GM19043 (cell line): ENCODE measurements around the gene RABEP2.
"Not testable (repeated sequence)": the region's sequence is repeated elsewhere in the genome, so short reads cannot be mapped to it uniquely, and the experiment has no call there.

ENCODE experiments used
- ATAC-seq: cut with Tn5 transposase; IDR thresholded peaks from one replicate; pipeline ENCODE4 v1.9.1; 2021; ENCODE audit warnings: low read depth; ENCODE audit not compliant: unreplicated experiment

The RABEP2 gene

DNA sequence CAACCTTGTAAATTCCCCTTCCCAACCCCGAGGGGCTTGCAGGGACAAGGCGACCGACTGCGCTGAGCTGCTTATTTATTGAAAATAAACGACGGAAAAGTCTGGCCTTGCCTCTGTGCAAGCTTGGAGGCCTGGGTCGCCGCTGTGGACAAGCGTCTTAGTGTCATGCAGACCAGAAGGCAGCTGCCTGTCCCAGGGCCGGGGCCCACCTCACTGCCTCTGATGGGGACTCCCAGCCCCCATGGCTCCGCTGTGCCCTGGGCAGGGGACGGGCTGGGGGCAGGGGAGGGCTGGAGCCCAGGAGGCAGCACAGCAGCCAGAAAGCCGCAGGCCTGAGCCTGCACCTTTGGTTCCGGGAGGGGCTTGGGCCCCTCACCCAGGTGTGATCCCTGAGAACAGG, 20.7 kb downstream of the RABEP2 start:
- no peak for ATAC-seq

DNA sequence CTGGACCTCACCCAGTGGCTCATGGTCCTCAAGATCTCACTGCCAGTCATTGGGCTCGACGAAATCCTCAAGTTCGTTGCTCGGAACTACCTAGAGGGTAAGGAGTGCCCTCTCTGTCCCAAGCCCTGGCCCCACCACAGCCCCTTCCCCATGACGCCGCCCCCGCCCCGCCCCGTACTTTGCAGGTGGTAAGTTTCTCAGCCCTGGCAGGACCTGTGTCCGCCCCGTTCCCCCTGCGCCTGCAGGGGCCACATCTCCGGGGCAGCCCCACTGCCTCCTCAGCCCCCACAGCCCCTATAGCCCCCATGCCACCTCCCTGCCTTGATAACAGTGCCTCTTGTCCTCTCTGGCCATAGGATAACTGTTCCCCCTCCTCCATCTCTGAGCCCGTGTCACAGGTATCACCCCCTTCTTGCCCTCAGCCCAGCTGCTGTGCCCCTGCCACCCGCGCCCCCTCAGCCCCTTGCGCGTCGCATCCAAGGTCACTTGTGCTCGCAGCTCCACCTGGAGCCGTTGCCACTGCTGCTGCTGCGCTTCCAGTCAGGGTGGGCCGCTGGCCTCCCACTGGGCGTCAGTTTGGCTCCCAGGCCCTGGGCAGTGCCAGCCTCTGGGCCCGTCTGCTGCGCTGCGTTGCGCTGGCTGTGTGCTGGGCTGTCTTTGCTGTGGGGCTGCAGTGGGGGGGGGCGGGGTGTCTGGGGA, 21.5 kb downstream of the RABEP2 start:
- ATAC-seq = no peak

DNA sequence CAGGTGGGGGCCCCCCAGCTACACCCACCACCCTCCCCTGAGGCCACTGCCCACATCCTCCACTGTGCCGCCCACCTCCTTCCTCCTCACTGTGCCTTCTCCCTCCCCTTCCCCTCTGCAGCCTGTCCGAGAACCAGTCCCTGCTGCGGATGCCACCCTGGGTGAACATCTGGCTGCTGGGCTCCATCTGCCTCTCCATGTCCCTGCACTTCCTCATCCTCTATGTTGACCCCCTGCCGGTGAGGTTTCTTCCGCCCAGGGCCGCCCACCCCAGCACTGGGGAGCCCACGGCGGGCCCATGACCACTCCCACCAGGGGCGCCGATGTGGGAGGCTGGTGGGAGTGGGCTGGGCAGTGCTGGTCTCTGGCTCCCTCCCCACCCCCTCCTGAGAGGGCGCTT, 22.1 kb downstream of the RABEP2 start:
- no peak for ATAC-seq

DNA sequence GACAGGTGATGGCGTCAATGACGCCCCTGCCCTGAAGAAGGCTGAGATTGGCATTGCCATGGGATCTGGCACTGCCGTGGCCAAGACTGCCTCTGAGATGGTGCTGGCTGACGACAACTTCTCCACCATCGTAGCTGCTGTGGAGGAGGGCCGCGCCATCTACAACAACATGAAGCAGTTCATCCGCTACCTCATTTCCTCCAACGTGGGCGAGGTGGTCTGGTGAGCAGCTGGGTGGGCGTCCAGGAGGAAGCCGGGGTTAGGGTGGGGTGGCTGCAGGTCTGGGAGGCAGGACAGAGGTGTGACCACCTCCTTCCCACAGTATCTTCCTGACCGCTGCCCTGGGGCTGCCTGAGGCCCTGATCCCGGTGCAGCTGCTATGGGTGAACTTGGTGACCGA, 23.2 kb downstream of the RABEP2 start:
- no peak for ATAC-seq

DNA sequence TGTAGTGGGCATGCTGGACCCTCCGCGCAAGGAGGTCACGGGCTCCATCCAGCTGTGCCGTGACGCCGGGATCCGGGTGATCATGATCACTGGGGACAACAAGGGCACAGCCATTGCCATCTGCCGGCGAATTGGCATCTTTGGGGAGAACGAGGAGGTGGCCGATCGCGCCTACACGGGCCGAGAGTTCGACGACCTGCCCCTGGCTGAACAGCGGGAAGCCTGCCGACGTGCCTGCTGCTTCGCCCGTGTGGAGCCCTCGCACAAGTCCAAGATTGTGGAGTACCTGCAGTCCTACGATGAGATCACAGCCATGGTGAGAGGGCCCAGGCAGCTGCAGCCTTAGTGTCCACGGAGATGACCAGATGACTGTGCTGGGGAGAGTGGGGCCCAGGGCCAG, 24.4 kb downstream of the RABEP2 start:
- no peak for ATAC-seq

DNA sequence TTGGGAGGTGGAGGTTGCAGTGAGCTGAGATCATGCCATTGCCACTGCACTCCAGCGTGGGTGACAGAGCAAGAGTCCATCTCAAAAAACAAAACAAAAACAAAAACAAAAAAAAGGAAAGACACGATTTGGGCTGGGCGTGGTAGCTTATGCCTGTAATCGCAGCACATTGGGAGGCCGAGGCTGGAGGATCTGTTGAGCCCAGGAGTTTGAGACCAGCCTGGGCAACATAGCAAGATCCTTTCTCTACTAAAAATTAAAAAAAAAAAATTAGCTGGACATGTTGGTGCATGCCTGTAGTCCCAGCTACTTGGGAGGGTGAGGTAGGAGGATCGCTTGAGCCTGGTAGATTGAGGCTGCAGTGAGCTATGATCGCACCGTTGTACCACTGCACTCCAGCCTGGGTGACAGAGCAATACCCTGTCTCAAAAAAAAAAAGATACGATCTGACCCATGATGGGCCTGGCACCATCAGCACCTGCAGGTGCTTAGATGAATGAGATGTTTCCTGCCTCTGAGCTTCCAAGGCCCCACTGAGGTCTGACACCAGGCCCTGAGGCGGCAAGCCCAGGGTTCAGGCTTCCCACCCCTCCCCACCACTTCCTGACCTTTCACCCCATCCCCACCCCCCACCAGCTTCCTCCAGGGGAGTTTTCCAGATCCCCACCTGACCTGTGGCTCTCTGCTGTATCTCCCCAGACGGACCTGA, 25.0 kb downstream of the RABEP2 start:
- no peak for ATAC-seq

DNA sequence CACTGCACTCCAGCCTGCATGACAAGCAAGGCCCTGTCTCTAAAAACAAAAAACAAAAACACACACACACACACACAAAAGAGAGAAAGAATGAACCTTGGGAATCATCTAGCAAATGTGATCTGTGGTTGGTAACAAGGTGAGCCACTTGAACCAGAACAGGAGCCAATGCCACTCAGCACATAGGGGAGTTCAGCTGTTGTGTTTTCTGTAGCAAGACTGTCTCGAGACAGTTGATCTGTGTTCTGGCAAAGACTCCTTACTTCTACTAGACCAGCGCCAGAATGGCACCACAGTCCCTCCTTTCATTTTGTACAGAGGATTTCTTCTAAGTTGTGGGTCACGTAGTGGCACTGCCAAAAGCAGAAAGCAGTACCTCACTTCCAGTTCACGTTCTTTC, 26.1 kb downstream of the RABEP2 start:
- ATAC-seq = no peak

DNA sequence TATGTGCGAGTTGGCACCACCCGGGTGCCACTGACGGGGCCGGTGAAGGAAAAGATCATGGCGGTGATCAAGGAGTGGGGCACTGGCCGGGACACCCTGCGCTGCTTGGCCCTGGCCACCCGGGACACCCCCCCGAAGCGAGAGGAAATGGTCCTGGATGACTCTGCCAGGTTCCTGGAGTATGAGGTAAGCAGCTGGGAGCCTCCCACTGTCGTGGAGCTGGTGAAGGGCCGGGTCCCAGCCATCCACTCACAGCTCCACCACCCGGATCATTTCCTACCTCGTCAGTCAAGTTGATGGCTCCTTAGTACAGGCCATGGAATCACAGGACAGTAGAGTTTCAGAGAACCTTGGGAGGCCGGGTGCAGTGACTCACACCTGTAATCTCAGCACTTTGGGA, 26.8 kb downstream of the RABEP2 start:
- ATAC-seq = no peak

DNA sequence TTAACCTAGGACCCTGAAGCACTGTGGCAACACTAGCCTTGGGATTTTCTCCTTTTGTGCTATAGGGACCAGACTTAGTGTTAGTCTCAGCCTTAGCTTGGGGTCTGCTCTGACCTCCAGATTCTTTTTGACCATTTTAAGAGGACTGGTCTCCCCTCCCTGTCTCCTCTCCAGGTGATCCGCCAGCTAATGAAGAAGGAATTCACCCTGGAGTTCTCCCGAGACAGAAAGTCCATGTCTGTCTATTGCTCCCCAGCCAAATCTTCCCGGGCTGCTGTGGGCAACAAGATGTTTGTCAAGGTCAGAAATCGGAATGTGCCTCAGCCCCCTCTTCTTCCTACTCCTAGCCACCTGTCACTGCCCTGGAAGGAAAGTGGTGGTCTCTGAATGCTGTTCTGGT, 27.2 kb downstream of the RABEP2 start:
- no peak for ATAC-seq

DNA sequence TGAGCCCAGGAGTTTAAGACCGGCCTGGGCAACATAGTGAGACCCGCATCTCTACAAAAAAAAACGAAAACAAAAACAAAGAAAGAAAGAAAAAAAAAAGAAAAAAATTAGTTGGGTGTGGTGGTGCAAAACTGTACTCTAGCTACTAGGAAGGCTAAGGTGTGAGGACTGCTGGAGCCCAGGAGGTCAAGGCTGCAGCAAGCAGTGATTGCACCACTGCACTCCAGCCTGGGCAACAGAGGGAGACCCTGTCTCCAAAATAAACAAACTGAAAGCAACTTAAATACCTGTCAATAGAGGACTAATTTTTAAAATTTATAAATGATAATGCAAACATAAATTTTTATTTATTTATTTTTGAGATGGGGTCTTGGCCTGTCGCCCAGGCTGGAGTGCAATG, 29.4 kb downstream of the RABEP2 start:
- no peak for ATAC-seq

DNA sequence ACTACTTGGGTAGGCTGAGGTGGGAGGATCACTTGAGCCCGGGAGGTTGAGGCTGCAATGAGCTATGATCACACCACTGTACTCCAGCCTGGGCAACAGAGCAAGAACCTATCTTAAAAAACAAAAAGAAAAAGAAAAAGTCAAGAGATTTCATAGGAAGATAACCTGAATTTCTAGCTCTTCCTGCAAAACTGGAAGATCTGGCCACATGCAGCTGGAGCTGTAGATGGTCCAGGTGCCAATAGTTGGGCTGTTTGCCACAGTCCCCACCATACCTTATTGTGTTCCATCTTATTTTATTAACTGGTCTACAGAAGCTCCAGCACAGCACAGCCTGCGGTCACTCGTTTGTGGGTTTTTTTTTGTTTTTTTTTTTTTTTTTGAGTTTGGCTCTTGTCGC, 31.7 kb downstream of the RABEP2 start:
- no peak for ATAC-seq

DNA sequence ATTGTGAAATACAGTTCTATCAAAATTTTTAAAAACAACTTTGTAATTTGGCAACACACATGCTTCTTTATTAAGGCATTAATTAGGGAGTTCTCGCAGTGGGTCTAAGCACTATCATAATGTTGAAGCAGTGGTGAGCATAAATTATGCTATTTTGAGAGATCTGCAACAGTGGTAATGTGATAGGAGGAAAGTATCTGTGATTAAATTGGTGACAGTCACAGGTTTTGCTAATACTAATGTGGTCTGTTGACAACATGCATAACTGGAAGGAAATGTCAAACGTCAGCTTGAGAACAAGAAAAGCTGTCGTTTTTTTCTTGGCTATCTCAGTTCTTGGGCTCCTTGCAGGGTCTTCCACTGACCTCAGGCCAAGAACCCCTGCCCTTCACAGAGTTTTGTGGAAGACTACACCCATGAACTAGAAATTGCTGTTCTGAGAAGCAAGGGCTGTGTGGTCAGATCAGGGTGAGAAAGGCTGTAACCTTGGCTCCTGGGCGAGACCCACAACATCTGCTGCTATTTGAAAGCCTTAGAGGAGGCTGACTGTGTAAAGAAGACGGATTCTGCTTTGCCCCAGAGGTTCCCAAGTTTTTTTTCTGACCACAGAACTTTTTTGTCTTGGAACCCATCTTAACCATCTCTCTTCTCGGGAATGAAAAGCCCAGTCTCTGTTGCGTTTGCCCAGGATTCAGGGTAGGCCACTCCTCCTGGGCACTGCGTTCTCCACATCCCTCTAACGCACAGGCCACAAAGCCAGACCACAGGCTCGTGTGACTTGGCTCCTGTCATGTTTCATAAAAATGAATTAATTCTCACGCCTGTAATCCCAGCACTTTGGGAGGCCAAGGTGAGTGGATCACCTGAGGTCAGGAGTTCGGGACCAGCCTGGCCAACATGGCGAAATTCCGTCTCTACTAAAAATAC, 32.8 kb downstream of the RABEP2 start:
- ATAC-seq = no peak

DNA sequence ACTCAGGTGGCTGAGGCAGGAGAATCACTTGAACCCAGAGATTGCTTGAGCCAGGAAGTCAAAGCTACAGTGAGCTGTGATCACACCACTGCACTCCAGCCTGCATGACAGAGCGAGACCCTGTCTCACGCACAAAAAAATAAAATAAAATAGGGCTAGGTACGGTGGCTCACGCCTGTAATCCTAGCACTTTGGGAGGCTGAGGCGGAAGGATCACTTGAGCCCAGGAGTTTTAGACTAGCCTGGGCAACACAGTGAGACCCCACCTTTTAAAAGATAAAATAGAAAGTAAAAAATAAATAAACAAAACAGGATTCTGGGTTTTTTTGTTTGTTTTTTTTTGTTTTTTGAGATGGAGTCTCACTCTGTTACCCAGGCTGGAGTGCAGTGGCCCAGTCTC, 34.7 kb downstream of the RABEP2 start:
- not testable (repeated sequence) for ATAC-seq

DNA sequence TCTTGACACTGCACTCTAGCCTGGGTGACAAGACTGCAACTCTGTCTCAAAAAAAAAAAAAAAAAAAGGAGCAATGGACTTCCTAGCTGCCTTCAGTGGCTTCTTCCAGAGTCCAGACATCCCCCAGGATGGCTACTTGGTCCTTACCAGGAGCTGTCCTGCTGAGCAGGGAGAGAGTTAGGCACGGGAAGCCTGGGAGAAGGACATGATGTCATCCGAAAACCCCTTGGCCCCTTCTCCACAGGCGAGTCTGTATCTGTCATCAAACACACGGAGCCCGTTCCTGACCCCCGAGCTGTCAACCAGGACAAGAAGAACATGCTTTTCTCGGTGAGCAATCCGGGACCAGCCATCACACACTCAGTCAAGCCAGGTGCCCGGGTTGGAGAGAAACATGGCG, 38.1 kb downstream of the RABEP2 start:
- no peak for ATAC-seq

DNA sequence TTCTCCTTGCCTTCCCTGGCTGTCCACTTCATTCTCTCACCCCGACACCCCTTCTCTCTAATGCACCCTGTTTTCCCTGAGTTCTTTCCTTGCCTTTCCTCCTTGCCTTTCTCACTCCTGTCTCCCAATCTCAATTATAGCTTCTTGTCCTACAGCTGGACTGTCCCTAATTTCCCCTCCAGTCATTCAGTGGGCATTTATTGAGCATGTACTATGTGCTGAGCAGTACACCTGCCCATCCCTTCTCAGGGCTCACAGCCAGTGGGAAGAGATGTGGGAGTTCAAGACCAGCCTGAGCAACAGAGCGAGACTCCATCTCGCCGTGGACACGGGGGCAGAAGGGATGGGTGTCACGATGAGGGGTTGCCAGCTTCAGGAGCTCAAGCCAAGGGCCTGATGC, 41.0 kb downstream of the RABEP2 start:
- no peak for ATAC-seq

DNA sequence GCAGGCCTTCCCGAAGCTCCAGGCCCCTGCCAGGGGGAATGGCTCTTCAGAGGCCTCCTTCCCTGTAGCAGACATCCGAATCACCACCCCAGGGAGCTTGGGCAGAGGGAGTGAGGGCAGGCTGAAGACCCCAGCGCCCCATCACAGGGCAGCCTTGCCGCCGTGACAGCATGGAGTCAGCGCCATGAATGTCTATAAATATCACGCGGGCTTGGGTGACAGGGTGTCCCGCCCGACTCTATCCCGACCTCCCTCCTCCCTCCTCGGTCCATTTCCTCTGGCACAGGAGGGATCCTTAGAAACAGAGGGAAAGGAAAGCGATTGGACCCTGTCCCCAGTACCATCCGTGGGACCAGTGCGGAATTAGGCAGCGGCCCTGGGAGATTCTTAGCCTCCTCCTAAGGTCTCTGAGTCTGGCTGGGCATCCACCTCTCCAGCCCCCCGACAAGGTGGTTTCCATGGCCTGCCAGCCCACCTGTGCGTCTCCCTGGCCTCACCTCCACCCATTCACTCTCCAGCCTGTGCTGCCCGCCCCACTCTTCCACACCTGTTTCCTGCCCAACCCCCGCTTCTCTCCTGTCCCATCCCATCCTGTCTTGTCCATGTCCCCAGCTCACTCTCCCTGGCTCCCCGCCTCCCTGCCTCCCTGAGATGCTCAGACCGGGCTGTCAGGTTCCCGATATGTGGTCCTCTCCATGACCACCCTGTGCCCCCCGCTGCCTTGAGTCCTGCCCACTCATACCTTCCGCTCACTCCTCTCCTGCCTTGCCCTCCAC, 41.6 kb downstream of the RABEP2 start:
- no peak for ATAC-seq

DNA sequence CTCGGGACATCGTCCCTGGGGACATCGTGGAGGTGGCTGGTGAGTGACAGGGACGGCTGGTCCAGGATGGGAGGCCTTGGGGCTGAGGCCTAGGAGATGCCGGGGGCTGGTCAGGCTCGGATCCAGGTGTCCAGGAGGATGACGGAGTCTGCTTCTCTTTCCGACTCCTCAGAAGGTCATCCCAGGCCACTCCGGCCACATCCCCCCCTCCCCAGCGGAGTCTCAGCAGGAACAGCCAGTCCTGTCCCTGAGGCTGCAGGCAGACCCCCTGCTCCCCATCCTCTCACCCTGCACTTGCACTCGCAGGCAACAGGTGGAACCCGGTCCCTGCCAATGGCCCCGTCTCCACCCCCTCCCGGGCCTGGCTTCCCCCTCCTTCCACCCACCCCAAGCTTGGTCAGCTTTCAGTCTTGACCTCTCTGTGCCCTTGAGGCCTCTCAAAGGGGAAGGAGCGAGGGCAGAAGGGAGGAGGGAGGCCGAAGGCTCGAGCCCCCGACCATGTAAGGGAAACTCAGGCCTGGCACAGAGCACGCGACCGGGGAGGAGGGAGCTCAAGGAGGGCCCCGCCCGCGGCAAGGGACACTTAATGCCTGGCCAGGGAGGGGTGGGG, 42.4 kb downstream of the RABEP2 start:
- ATAC-seq = no peak

DNA sequence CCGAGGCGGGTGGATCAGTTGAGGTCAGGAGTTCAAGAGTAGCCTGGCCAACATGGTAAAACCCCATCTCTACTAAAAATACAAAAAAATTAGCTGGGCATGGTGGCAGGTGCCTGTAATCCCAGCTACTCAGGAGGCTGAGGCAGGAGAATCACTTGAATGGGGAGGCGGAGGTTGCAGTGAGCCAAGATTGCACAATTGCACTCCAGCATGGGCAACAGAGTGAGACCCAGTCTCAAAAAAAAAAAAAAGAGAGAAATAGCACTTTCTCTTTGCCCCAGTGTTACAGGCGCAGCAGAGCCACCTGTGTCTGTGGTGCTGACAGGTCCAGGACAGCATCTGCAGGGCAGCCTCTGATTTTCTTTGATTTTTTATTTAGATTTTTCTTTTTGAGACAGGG, 43.5 kb downstream of the RABEP2 start:
- ATAC-seq = not testable (repeated sequence)

DNA sequence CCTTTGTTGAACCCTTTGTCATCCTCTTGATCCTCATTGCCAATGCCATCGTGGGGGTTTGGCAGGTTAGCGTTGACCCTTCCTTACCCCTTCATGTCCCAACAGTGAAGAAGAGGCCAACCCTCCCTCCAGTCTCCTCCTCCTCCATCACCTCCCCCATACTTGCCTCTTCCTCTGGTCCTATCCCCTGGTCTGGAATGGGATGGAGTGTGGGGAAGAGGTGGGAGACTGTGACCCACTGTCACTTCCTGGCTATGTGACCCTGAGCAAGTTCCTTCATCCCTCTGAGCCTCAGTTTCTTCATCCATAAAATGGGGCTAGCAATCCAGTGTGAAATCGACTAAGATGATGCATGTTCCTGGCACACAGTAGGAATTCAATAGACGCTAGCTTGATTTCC, 44.1 kb downstream of the RABEP2 start:
- ATAC-seq = no peak

DNA sequence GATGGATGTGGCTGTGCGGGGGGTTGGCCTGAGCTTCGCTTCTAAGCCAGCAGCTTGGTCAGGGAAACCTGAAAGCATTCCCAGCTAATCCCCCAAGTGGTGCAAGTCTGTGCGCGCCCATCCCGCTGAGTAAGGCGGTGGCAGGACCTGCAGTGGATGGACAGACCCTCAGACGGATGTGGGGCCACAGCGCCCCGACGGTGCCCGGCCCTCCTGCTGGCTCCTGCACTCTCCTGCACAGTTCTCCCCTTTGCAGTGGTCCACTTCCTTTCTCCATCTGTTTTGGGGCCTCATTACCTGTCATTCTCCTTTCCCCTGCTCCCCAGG, 44.5 kb downstream of the RABEP2 start:
- no peak for ATAC-seq
